HL-60/S4 (cell line): ENCODE results near the gene GOLGA8N.

Experiments
- in situ Hi-C: fragments of 300-500 bp; cut with MboI; formaldehyde crosslinking; loops from 2 replicates; pipeline ENCODE4 v1.14.3; 2022; ENCODE audit warnings: low sequenced_read_pairs

Gene GOLGA8N

DNA sequence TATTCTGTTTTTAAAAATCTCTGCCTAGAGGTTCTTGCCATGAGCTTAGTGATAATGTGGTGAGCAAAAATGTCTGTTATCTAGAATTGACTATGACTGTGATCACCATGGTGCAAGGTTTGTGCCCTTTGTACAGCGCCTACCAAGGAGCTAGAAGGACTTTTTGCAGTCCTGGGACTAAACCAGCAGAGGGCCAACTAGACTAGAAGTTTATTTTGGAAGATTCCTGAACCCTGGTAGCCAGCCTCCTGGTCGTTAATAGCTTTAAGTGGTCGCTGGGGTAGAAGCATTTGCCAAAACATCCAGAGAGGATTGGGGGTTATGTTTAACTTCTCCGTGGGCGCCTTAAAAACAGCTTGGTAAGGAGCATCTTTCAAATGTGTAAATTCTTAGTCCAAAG, 56.1 kb downstream of the GOLGA8N start:
- in situ Hi-C loops = no loop called here

- in situ Hi-C loops = no loop called here
Observed at GRCh38 chr15:32651229-32651837, 58.1 kb downstream of the GOLGA8N start.

DNA sequence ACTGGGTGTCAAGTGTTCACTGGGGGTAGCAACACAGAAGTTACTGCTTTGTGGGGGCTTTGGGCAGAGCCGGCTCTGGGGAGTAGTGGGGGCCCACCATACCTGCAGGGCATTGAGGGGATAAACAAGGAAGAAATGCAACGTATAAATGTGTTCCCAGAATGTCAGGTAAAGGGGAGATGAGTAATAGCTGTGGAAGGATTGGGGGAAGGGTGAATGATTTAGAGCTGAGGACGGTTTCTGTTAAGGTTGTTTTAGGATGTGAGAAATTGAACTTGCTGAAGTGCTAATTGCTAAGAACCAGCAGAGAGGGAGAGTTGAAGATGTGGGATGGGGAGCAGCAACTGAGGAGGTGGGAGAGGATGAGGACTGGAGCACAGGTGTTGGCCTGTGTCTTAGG, 58.9 kb downstream of the GOLGA8N start:
- in situ Hi-C loops = no loop called here

DNA sequence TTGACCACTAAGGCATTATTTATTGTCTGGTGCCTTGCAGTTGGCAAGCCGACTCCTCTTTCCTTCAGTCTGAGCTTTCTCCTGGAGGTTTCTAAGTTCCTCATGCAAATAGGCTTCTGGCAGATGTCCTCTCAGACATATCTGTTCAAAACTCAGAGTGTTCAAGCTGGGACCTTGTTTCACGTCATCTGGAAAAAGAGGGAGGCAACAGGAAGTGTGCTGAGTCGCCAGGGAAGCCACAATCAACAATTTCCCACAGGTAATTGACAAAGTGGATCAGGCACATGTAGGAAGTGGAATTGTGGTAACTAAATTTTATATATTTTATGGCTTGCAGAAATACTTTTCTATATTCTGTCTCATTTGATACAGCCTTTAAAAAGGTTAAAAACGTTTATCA, 62.8 kb downstream of the GOLGA8N start:
- in situ Hi-C loops = no loop called here

- in situ Hi-C loops = no loop called here
Observed at GRCh38 chr15:32656496-32656895, 63.2 kb downstream of the GOLGA8N start.
